Esophagus muscularis mucosa (tissue), 3 donors: Measurements from ENCODE around the gene P2RY1.

Source experiments
- CTCF ChIP-seq, 3 experiments: fragments of 200-600 bp in 2 of 3; fragments of 450-650 bp in 1 of 3; sonication (generic) in 2 of 3; IDR thresholded peaks; one replicate each; pipeline ENCODE4 v1.5.1; 2017 to 2019; ENCODE audit warnings: antibody characterized with exemption in 3 of 3, mild to moderate bottlenecking in 2 of 3, moderate library complexity in 1 of 3
- POLR2AphosphoS5 ChIP-seq, 2 donors: sonication (generic); formaldehyde crosslinking; IDR thresholded peaks; one replicate each; pipeline ENCODE4 v1.6.1; 2017; ENCODE audit warnings: antibody characterized with exemption in 2 of 2

- TF ChIP-seq CTCF (IDR thresholded peaks at IDR 0.05) (no peak), POLR2AphosphoS5 (IDR thresholded peaks at IDR 0.05) (no peak)
Measured at GRCh38 chr3:152830245-152830644, 4.7 kb upstream of the P2RY1 start.
